Rectal smooth muscle tissue (tissue), 1 donor: Measurements from ENCODE around the gene PCID2.

Experiments used
- H3K27ac ChIP-seq: one replicate; pipeline ENCODE4 v1.7.0; 2013; ENCODE audit warnings: low read depth, low read length, inconsistent platforms
- H3K27me3 ChIP-seq: one replicate; pipeline ENCODE4 v1.7.0; 2013; ENCODE audit warnings: low read length; ENCODE audit not compliant: control insufficient read depth, insufficient read depth
- H3K36me3 ChIP-seq: one replicate; pipeline ENCODE4 v1.7.0; 2013; ENCODE audit warnings: low read length; ENCODE audit not compliant: control insufficient read depth, insufficient read depth
- H3K4me1 ChIP-seq: one replicate; pipeline ENCODE4 v1.7.0; 2013; ENCODE audit warnings: low read length; ENCODE audit not compliant: control insufficient read depth, insufficient read depth
- H3K4me3 ChIP-seq: one replicate; pipeline ENCODE4 v1.7.0; 2013; ENCODE audit warnings: low read length
- H3K9ac ChIP-seq: one replicate; pipeline ENCODE4 v1.7.0; 2013; ENCODE audit warnings: low read length

Gene PCID2

GRCh38 chr13:113195360-113195759 lies 13.1 kb downstream of the PCID2 start:
- no peak overlapping the region for H3K4me3 ChIP-seq
- no peaks in the 10 kb centered on the region for H3K4me1 ChIP-seq
- peaks cover 26% of the 10 kb centered on the region for H3K36me3 ChIP-seq
- no peak overlapping the region for H3K9ac ChIP-seq
- H3K27me3 ChIP-seq: no peaks in the 10 kb centered on the region
- H3K27ac ChIP-seq: no peak overlapping the region

DNA sequence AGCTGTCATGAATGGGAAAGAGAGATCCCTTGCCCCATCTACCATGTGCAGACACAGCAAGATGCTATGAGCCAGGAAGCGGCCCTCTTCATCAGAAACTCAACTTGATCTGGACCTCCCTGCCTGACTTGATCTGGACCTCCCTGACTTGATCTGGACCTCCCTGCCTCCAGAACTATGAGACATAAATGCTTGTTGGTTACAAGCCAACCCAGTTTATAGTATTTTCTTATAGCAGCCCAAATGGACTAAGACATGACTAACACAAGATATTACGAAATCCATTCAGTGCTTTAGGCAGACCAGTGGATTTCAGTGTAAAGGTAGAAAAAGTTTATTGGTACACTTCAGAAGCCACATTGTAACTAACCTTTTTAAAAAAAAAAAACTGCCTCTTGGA lies 15.6 kb downstream of the PCID2 start:
- Histone ChIP-seq H3K9ac (no peak overlapping the region), H3K36me3 (peaks cover 35% of the 10 kb centered on the region), H3K4me3 (no peak overlapping the region), H3K4me1 (no peaks in the 10 kb centered on the region), H3K27ac (no peak overlapping the region), H3K27me3 (no peaks in the 10 kb centered on the region)

- Histone ChIP-seq H3K27ac (no peak overlapping the region), H3K4me1 (no peaks in the 10 kb centered on the region), H3K36me3 (peaks cover 32% of the 10 kb centered on the region)
Measured at GRCh38 chr13:113192279-113192678, 16.2 kb downstream of the PCID2 start.

DNA sequence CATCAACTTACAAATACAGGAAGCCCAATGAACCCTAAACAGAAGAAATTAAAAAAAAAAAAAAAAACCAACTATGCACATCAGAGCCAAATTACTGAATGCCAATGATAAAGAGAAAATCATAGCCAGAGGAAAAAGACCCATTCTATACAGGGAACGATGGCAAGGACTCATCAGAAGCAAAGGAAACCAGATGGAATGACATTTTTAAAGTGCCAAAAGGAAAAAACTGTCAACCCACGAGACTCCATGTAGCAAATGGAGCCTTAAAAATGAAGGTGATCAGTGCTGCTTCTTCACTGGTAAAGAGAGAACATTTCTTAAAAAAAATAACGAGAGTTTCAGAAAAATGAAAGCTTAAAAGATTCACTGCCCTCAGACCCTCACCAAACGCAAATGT lies 18.3 kb downstream of the PCID2 start:
- H3K27me3 ChIP-seq: no peaks in the 10 kb centered on the region
- H3K9ac ChIP-seq: no peak overlapping the region
- H3K36me3 ChIP-seq: peaks cover 24% of the 10 kb centered on the region
- no peak overlapping the region for H3K4me3 ChIP-seq
- H3K4me1 ChIP-seq: no peaks in the 10 kb centered on the region
- no peak overlapping the region for H3K27ac ChIP-seq

More at GRCh38 chr13:113192279-113192678, 16.2 kb downstream of the PCID2 start:
- H3K27me3 ChIP-seq: no peaks in the 10 kb centered on the region
- no peak overlapping the region for H3K9ac ChIP-seq
- H3K4me3 ChIP-seq: no peak overlapping the region

DNA sequence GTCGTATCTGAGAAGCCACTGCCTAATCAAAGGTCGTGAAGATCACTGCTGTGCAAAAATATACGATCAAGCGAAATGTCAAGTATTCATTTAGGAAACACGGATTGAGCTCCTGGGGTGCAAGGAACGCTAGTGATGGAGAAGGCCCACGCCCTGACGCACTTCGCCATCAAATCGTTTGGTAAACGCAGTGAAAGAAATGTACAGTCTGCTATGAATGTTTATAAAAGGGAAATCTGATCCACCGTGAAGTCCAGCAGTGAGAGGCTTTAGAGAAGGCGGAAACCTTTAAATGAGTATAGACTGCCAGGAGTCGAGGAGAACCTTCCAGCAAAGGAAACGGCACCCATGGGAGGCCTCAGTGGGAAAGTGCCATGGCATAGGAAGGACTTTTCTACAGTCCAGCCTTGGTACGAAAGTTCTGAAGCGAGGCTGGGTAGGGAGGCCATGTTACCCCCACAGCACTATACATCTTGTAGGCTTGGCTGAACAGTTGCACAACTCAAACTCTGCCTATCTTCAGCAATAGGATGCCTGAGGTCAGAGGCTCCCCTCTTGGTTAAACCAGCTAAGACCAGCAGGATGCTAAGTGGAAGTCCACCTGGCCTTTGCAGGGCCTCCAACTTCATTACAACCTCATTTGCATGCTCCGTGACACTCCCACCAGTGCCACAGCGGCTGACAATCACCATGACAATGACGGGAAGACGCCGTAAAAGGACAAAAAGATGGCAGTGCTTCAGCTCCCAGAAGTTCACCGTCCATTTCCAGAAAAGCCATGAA lies 20.4 kb downstream of the PCID2 start:
- no peaks in the 10 kb centered on the region for H3K4me1 ChIP-seq
- H3K27me3 ChIP-seq: no peaks in the 10 kb centered on the region
- H3K36me3 ChIP-seq: peaks cover 25% of the 10 kb centered on the region
- H3K9ac ChIP-seq: no peak overlapping the region
- H3K4me3 ChIP-seq: no peak overlapping the region
- no peak overlapping the region for H3K27ac ChIP-seq

DNA sequence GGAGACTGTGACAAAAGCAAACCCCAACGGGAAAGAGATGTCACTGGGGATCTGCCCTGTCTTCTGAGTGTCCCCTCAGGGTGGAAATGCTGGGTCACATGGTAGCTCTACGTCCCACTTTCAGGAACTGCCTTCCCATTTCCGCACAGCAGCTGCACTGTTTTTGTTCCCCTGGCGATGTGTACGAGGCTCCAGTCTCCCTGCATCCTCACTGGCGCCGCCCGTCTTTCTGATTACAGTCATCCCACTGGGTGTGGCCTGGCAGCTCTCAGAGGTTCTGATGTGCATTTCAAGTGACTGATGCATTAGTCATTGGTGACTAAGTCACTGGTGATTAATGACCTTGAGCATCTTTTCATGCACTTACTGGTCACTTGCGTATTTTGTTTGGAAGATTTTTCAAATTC lies 21.2 kb downstream of the PCID2 start:
- H3K27me3 ChIP-seq: no peaks in the 10 kb centered on the region
- H3K9ac ChIP-seq: no peak overlapping the region
- no peaks in the 10 kb centered on the region for H3K4me1 ChIP-seq
- H3K27ac ChIP-seq: no peak overlapping the region
- peaks cover 25% of the 10 kb centered on the region for H3K36me3 ChIP-seq
- no peak overlapping the region for H3K4me3 ChIP-seq

GRCh38 chr13:113186061-113186900 lies 22.2 kb downstream of the PCID2 start:
- Histone ChIP-seq H3K36me3 (peaks cover 25% of the 10 kb centered on the region), H3K27me3 (no peaks in the 10 kb centered on the region), H3K4me1 (no peaks in the 10 kb centered on the region), H3K4me3 (no peak overlapping the region), H3K27ac (no peak overlapping the region), H3K9ac (no peak overlapping the region)

- Histone ChIP-seq H3K4me1 (no peaks in the 10 kb centered on the region), H3K27me3 (no peaks in the 10 kb centered on the region), H3K27ac (no peak overlapping the region), H3K9ac (no peak overlapping the region), H3K36me3 (peaks cover 32% of the 10 kb centered on the region), H3K4me3 (no peak overlapping the region)
Measured at GRCh38 chr13:113184568-113185440, 23.7 kb downstream of the PCID2 start.

DNA sequence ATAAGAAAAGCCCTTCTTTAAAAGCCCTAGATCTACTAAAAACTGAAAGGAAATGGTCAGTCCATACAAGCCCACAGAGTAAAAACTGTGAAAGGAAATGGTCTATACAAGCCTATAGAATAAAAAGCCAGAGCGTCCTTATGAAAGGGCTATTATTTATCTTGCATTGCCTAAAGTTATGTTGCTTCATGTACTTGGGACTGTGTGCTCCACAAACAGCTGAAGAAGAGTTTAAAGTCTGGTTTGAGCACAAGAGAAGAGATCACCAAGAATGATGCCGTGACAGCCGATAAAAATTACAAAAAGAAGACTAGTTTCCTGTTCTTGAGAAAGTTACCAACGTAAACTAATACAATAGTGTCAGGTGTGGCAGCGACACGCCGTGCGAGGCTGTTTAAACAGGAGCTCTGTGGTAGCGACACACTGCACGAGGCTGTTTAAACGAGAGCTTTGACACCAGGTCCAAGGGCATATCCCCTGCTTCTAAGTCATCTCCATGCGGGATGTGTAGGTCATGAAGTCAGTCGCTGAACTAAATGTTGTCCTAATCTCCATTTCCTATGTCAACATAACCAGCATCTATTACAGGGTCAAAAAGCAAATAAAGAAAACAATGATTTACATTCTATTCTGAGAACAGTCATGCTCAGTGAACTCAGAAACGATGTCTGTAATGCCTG lies 24.9 kb downstream of the PCID2 start:
- Histone ChIP-seq H3K27ac (no peak overlapping the region), H3K9ac (no peak overlapping the region), H3K4me1 (no peaks in the 10 kb centered on the region), H3K27me3 (no peaks in the 10 kb centered on the region), H3K4me3 (no peak overlapping the region), H3K36me3 (peaks cover 26% of the 10 kb centered on the region)

DNA sequence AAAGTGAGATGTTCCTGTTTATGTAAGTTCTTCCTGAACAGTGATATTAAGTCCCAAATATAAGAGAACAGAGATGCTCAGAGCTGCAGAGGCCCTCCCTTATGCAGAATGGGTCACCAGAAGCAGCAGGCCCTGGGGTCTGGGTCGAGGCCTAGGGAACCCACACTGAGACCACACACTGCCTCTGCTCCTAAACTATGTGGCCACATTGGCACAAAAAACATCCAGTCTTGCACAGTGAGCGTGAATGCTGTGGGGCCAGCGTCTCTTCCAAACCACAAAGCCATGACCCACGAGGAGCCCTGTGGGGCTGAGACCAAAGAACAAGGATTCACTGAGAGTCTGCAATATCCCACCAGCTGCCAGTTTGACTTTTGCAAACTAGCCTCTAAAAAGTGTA lies 26.4 kb downstream of the PCID2 start:
- Histone ChIP-seq H3K27ac (no peak overlapping the region), H3K4me3 (no peak overlapping the region), H3K36me3 (peaks cover 19% of the 10 kb centered on the region), H3K4me1 (no peaks in the 10 kb centered on the region), H3K9ac (no peak overlapping the region), H3K27me3 (no peaks in the 10 kb centered on the region)

DNA sequence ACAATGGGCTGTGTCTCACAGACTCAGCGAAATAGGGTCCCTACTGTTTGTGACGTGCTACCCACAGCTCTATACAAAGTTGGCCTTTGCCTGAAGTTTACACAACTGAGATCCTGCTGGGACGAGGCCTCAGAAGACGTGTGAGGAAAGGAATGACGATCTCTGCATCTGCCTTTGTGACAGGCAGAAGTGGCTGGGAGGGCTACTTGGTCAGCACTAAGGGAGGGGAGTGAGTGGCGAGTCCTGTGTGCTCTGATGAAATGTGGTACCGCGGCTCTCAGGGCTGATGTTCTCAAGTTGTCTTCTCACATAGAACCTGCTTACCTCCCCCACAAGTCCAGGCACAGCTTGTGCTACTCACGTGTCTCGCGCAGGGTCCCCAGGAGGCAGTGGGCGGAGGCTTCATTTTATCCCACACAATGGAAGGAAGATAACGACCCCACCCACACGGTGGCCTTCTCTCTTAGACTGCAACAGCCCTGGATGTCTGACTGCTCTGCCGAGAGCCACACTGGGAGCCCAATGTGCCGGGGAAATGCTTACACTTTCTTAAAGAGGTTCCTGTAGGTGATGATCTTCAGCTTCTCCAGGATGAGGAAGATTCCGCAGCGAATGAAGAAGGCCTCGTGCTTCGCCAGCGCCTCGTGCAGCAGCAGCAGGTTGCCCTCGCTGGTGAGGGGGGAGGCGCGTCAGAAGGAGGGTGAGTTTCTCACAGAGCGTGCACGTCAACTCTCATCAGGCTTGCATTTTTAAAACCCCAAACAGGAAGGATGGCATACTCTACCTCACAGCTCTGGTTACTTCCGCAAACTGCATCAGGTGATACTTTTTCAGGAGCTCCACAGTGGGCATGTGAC lies 28.9 kb downstream of the PCID2 start:
- Histone ChIP-seq H3K27ac (no peak overlapping the region), H3K36me3 (peaks cover 20% of the 10 kb centered on the region), H3K27me3 (no peaks in the 10 kb centered on the region), H3K4me1 (no peaks in the 10 kb centered on the region), H3K9ac (no peak overlapping the region), H3K4me3 (no peak overlapping the region)
